ENCODE measurements around the gene NME3. TPM values are rescaled to one million over a fixed set of nuclear protein-coding genes. Genes with fewer than 3 reads are reported as not detected.

Gene NME3
- total RNA-seq, 1 experiment from 2014 or later, result 76.9 TPM

DNA sequence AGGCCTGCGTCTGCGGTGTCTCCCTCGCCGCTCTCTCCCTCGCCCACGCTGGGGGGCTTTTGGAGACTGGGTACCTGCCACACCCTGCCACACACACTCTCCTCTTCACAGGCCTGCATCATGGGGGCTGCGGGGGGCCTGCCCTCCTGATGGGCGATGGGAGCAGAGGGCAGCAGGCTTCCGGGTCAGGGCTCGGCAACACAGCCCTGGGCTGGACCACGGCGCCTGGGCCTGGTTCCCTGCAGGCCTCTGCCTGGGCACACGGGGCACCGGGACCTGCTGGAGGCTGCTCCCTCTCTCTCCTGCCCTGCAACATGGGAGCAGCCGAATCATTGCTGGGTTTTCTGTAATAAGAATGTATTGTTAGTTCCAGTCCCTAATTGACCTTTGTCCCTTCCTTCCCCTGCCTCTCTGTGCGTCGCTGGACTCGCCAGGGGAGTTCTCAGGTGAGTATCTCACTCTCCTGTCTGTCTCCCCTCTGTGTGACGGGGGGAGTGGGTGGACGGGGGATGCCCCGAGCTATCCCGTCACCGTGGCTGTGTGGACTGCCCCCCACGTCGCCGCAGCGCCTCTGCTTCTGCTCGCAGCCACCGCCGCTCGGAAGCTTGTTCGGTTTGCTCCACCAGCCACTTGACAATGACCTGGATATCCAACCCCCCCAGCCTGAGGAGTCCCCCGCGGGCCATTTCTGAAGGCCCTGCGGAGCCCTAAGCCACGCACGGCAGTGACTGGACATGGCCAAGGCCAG lies 13.5 kb downstream of the NME3 start:
- H3K14ac ChIP-seq (ENCODE audit: insufficient read depth, low read length), result no peak overlapping the region
- no peak overlapping the region for H3K4ac ChIP-seq (ENCODE audit: low read depth, low read length)
- no peak overlapping the region for H3K9ac ChIP-seq (ENCODE audit: extremely low read depth, insufficient read length, low read length)
- H2AK5ac ChIP-seq (ENCODE audit: insufficient read length, low read length), result no peak overlapping the region
- no peak overlapping the region for H4K5ac ChIP-seq (ENCODE audit: insufficient read length, low read depth, low read length)
- H2BK120ac ChIP-seq (ENCODE audit: low read depth, low read length, poor library complexity, severe bottlenecking), result no peak overlapping the region
- no peak overlapping the region for H3K23ac ChIP-seq (ENCODE audit: insufficient read length, low read depth, low read length)
- H3K4me3 Mint-ChIP-seq, result no peak overlapping the region
- H2BK12ac ChIP-seq (ENCODE audit: insufficient read length, low read depth, low read length), result no peak overlapping the region
- H4K91ac ChIP-seq (ENCODE audit: insufficient read length, low read depth, low read length), result no peak overlapping the region
- H3K27me3 ChIP-seq (ENCODE audit: insufficient read depth, low read length), result no peaks in the 10 kb centered on the region
- no peak overlapping the region for H2BK5ac ChIP-seq (ENCODE audit: insufficient read length, low read length)
- TF ChIP-seq CTCF (conservative IDR thresholded peaks at IDR 0.05), result no peak
- H3K27me3 Mint-ChIP-seq (ENCODE audit: low read depth), result no peaks in the 10 kb centered on the region
- no peaks in the 10 kb centered on the region for H3K4me1 Mint-ChIP-seq
- no peak overlapping the region for H3K4me2 ChIP-seq (ENCODE audit: insufficient read depth, insufficient read length, low read length)
- no peak overlapping the region for H3T11ph ChIP-seq (ENCODE audit: low read length)
- DNase-seq, result no peak
- no peak overlapping the region for H2AFZ ChIP-seq (ENCODE audit: low read length)
- no peak overlapping the region for H3K18ac ChIP-seq (ENCODE audit: insufficient read length, low read depth, low read length)
- H2BK20ac ChIP-seq (ENCODE audit: low read depth, low read length, poor library complexity, severe bottlenecking), result no peak overlapping the region
- no peak overlapping the region for H3K56ac ChIP-seq (ENCODE audit: insufficient read length, low read depth, low read length)
- H3K23me2 ChIP-seq (ENCODE audit: insufficient read length, low read depth, low read length, poor library complexity, severe bottlenecking), result no peaks in the 10 kb centered on the region
- H4K20me1 ChIP-seq (ENCODE audit: control insufficient read depth, insufficient read depth, insufficient read length), result no peaks in the 10 kb centered on the region
- no peaks in the 10 kb centered on the region for H3K79me1 ChIP-seq (ENCODE audit: insufficient read depth, low read depth, low read length, poor library complexity, severe bottlenecking)
- no peaks in the 10 kb centered on the region for H3K9me3 Mint-ChIP-seq
- H3K27ac Mint-ChIP-seq, result no peak overlapping the region
- no peaks in the 10 kb centered on the region for H3K79me2 ChIP-seq (ENCODE audit: insufficient read depth, low read length)
- H4K8ac ChIP-seq (replicated peaks; ENCODE audit: insufficient read length, low read depth, low read length), result no peak overlapping the region
- no peaks in the 10 kb centered on the region for H3K4me1 ChIP-seq (ENCODE audit: insufficient read depth, low read length)
- no peak overlapping the region for H2BK15ac ChIP-seq (ENCODE audit: low read depth, low read length)
- peaks cover 5 to 21% (median 16%) of the 10 kb centered on the region in 3 experiments; a peak in 6 of 7 replicates for H3K36me3 Mint-ChIP-seq (ENCODE audit: insufficient read depth in 1 of 3, low read depth in 3 of 3)
- H3K27ac ChIP-seq (ENCODE audit: insufficient read length, low read depth, low read length), result no peak overlapping the region
- H3K9me3 ChIP-seq (ENCODE audit: control insufficient read depth, low read depth, low read length), result no peaks in the 10 kb centered on the region
- WGBS (ENCODE audit: extremely low coverage, insufficient read length, low lambda C conversion rate), result no CpG with 5 or more reads among the region's 37 CpGs

Measured in H9 (cell line).